ENCODE data around the gene SH2D3C. TPM values are rescaled to one million over a fixed set of nuclear protein-coding genes. Genes with fewer than 3 reads are reported as not detected.

Gene SH2D3C
- total and polyA plus RNA-seq, 2 of the 4 experiments (the other 2 are of a cell fraction), result under 0.01 to 0.24 TPM

GRCh38 chr9:127815512-127816361 is 37.3 kb upstream of the SH2D3C start:
- in situ Hi-C loops (cut with MboI; ENCODE audit: low sequenced_read_pairs) (no loop called here), dilution Hi-C loops (cut with HindIII; ENCODE audit: low sequenced_read_pairs, unreplicated experiment) (no loop called here)
- CTCF ChIA-PET, result no interaction called here

More at GRCh38 chr9:127815512-127816361, 37.3 kb upstream of the SH2D3C start:
- Histone ChIP-seq H3K4ac (ENCODE audit: low read depth, low read length) (no peak overlapping the region), H2AFZ (replicated peaks; ENCODE audit: low read length, poor library complexity) (no peak overlapping the region), H3K56ac (ENCODE audit: extremely low read depth, insufficient read depth, low read length) (no peak overlapping the region), H3K14ac (replicated peaks; ENCODE audit: low read depth, low read length) (no peak overlapping the region), H4K91ac (ENCODE audit: insufficient read depth, low read depth, low read length) (no peak overlapping the region), H3K18ac (ENCODE audit: low read depth, low read length) (no peak overlapping the region), H3K4me2 (ENCODE audit: low read depth, low read length) (no peak overlapping the region), H3K4me3 (ENCODE audit: insufficient read depth, low read depth, low read length) (no peak overlapping the region), H3K9me3 (ENCODE audit: control insufficient read depth, insufficient read depth, low read length) (no peaks in the 10 kb centered on the region), H3K79me1 (ENCODE audit: low read depth in 1 of 2, low read length in 2 of 2) (peaks cover 6 to 19% of the 10 kb centered on the region in 2 experiments; a peak in 3 of 4 replicates), H3K27ac (ENCODE audit: insufficient read depth, low read length) (no peak overlapping the region), H3K9ac (ENCODE audit: low read depth, low read length) (no peak overlapping the region), H3K23ac (ENCODE audit: low read depth, low read length) (no peak overlapping the region), H2BK5ac (ENCODE audit: low read depth, low read length, poor library complexity, severe bottlenecking) (no peak overlapping the region), H2BK120ac (ENCODE audit: low read depth, low read length) (no peak overlapping the region), H2AK5ac (ENCODE audit: low read depth, low read length) (no peak overlapping the region), H3K9me1 (ENCODE audit: insufficient read depth, low read length) (no peaks in the 10 kb centered on the region; the same call in 1 of the 2 replicates), H2BK15ac (ENCODE audit: low read depth, low read length) (no peak overlapping the region), H2BK20ac (ENCODE audit: low read depth, low read length) (no peak overlapping the region), H3K4me1 (ENCODE audit: control insufficient read depth, insufficient read depth, low read length) (peaks cover 11% of the 10 kb centered on the region; the same call in 1 of the 2 replicates), H2AK9ac (replicated peaks; ENCODE audit: low read depth, low read length, poor library complexity) (no peak overlapping the region), H3K27me3 (ENCODE audit: control insufficient read depth, insufficient read depth, low read length) (no peaks in the 10 kb centered on the region), H4K20me1 (ENCODE audit: insufficient read depth, low read length) (peaks cover 11% of the 10 kb centered on the region; the same call in 1 of the 2 replicates), H3K36me3 (ENCODE audit: control insufficient read depth, insufficient read depth, low read length) (peaks cover 73% of the 10 kb centered on the region), H4K8ac (ENCODE audit: low read depth in 2 of 2, low read length in 2 of 2) (no peak overlapping the region), H4K5ac (ENCODE audit: low read depth, low read length) (no peak overlapping the region)
- no TSS peak for BruUV-seq (replicated peaks)
- DNase-seq (no peak), ATAC-seq (ENCODE audit: low read depth) (no peak)
- TF ChIP-seq NFE2L2 (IDR thresholded peaks at IDR 0.05; ENCODE audit: low read depth, low read length) (no peak), RAD21 (IDR thresholded peaks at IDR 0.05; ENCODE audit: low read length) (no peak), MAZ (IDR thresholded peaks at IDR 0.05; ENCODE audit: borderline replicate concordance, low read depth, low read length) (no peak), MXI1 (IDR thresholded peaks at IDR 0.05; ENCODE audit: borderline replicate concordance, low read depth, low read length) (no peak), BHLHE40 (IDR thresholded peaks at IDR 0.05; ENCODE audit: low read depth, low read length) (no peak), MAFK (IDR thresholded peaks at IDR 0.05; ENCODE audit: low read depth, low read length) (no peak), RFX5 (IDR thresholded peaks at IDR 0.05; ENCODE audit: low read depth, low read length) (no peak)
- TF ChIP-seq, protein P1, sequence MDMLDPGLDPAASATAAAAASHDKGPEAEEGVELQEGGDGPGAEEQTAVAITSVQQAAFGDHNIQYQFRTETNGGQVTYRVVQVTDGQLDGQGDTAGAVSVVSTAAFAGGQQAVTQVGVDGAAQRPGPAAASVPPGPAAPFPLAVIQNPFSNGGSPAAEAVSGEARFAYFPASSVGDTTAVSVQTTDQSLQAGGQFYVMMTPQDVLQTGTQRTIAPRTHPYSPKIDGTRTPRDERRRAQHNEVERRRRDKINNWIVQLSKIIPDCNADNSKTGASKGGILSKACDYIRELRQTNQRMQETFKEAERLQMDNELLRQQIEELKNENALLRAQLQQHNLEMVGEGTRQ (IDR thresholded peaks at IDR 0.05; ENCODE audit: low read depth, low read length), result no peak
- intact Hi-C loops (cut with micrococcal nuclease), result no loop called here
- 90% methylated on average over 10 of the region's 33 CpGs; no CpG with 5 or more reads in 1 of the 2 experiments for WGBS, 2 experiments (ENCODE audit: extremely low coverage in 2 of 2, insufficient read length in 1 of 2)
- POLR2A ChIA-PET (ENCODE audit: unreplicated experiment), result no interaction called here

All from IMR-90 (cell line).